ENCODE measurements around the gene STX12. TPM values are rescaled to one million over a fixed set of nuclear protein-coding genes. Genes with fewer than 3 reads are reported as not detected.

The STX12 gene
- total RNA-seq, 2 experiments from 2014 or later = 19.4 to 22.1 TPM

- Mint-ChIP-seq H3K4me3 (no peak overlapping the region), H3K36me3 (ENCODE audit: low read depth) (peaks cover 6% of the 10 kb centered on the region), H3K27me3 (no peaks in the 10 kb centered on the region), H3K9me3 (no peaks in the 10 kb centered on the region), H3K27ac (no peak overlapping the region), H3K4me1 (ENCODE audit: low read depth) (no peaks in the 10 kb centered on the region)
- POLR2A ChIA-PET = no interaction called here
- TF ChIP-seq, protein P1, sequence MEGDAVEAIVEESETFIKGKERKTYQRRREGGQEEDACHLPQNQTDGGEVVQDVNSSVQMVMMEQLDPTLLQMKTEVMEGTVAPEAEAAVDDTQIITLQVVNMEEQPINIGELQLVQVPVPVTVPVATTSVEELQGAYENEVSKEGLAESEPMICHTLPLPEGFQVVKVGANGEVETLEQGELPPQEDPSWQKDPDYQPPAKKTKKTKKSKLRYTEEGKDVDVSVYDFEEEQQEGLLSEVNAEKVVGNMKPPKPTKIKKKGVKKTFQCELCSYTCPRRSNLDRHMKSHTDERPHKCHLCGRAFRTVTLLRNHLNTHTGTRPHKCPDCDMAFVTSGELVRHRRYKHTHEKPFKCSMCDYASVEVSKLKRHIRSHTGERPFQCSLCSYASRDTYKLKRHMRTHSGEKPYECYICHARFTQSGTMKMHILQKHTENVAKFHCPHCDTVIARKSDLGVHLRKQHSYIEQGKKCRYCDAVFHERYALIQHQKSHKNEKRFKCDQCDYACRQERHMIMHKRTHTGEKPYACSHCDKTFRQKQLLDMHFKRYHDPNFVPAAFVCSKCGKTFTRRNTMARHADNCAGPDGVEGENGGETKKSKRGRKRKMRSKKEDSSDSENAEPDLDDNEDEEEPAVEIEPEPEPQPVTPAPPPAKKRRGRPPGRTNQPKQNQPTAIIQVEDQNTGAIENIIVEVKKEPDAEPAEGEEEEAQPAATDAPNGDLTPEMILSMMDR (IDR thresholded peaks at IDR 0.05) = no peak
- ATAC-seq (no peak), DNase-seq (no peak)
- intact Hi-C loops (cut with micrococcal nuclease) = no loop called here
- CTCF ChIA-PET = interaction anchor here (0.7 kb wide), 1 partner anchor 14 kb away, joined by 3 read pairs; no protein-coding TSS in a partner anchor
These were observed 20.7 kb upstream of the STX12 start for GRCh38 chr1:27752360-27752759.

GRCh38 chr1:27755286-27755685 is 17.7 kb upstream of the STX12 start:
- intact Hi-C loops (cut with micrococcal nuclease) = no loop called here
- no peak overlapping the region for H3K4me3 Mint-ChIP-seq
- no peaks in the 10 kb centered on the region for H3K9me3 Mint-ChIP-seq
- ATAC-seq = no peak
- no peaks in the 10 kb centered on the region for H3K4me1 Mint-ChIP-seq (ENCODE audit: low read depth)
- POLR2A ChIA-PET = interaction anchor here (1.1 kb wide), 2 partner anchors 18 to 86 kb away, joined by 3 read pairs; partner anchors contain the start of gene STX12
- H3K36me3 Mint-ChIP-seq (ENCODE audit: low read depth) = peaks cover 3% of the 10 kb centered on the region
- CTCF ChIA-PET = no interaction called here
- TF ChIP-seq, protein P1 (IDR thresholded peaks at IDR 0.05) = no peak
- H3K27ac Mint-ChIP-seq = no peak overlapping the region
- no peak for DNase-seq
- no peaks in the 10 kb centered on the region for H3K27me3 Mint-ChIP-seq

DNA sequence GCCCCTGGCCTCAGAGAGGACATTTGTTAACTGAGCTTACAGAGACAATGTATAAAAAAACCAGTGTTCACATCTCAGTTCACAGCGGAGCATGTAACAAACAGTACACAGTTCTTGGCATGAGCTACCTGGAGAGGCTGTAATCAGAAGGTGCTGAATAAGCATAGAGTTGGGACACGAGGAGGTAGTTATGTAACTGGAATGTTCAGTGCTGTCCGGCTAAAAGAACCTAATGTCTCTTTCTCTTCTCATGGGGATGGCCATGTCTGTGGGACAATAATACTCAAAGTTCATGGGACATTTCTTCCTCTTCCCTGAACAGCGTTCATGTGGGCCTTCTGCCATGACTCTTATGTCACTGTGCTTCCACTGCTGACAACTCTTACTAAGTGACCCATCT is 17.2 kb upstream of the STX12 start:
- ChIA-PET CTCF (no interaction called here), POLR2A (interaction anchor here (1.1 kb wide), 1 partner anchor 17 kb away, joined by 3 read pairs; the partner anchor contains the start of gene STX12)
- ATAC-seq = no peak
- TF ChIP-seq, protein P1 (IDR thresholded peaks at IDR 0.05) = no peak
- Mint-ChIP-seq H3K27me3 (no peaks in the 10 kb centered on the region), H3K4me3 (no peak overlapping the region), H3K27ac (no peak overlapping the region), H3K4me1 (ENCODE audit: low read depth) (no peaks in the 10 kb centered on the region), H3K36me3 (ENCODE audit: low read depth) (peaks cover 3% of the 10 kb centered on the region), H3K9me3 (no peaks in the 10 kb centered on the region)
- intact Hi-C loops (cut with micrococcal nuclease) = no loop called here
- DNase-seq = no peak

DNA sequence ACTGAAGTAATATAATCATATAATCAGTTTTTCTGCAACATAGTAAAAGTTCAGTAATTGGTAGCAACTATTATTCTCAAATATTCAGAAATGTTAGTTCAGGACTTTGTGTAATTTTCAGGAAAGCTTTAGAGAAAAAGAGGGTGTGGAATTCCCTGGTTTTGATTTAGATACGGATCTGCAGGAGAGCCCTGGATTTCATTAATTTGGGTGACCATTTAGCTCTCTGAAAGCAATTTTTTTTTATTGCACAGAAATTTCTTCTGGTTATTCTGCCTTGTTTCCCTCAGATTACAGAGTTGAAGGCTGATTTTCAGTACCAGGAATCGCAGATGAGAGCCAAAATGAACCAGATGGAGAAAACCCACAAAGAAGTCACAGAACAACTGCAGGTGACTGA is 13.8 kb upstream of the STX12 start:
- ATAC-seq = no peak
- H3K4me3 Mint-ChIP-seq = no peak overlapping the region
- intact Hi-C loops (cut with micrococcal nuclease) = no loop called here
- H3K4me1 Mint-ChIP-seq (ENCODE audit: low read depth) = no peaks in the 10 kb centered on the region
- no peak for DNase-seq
- no peaks in the 10 kb centered on the region for H3K27me3 Mint-ChIP-seq
- no peak overlapping the region for H3K27ac Mint-ChIP-seq
- ChIA-PET POLR2A (interaction anchor here (0.6 kb wide), 1 partner anchor 267 kb away, joined by 3 read pairs; no protein-coding TSS in a partner anchor), CTCF (interaction anchor here (1.2 kb wide), 1 partner anchor 14 kb away, joined by 3 read pairs; no protein-coding TSS in a partner anchor)
- TF ChIP-seq, protein P1 (IDR thresholded peaks at IDR 0.05) = no peak
- peaks cover 3% of the 10 kb centered on the region for H3K36me3 Mint-ChIP-seq (ENCODE audit: low read depth)
- no peaks in the 10 kb centered on the region for H3K9me3 Mint-ChIP-seq

DNA sequence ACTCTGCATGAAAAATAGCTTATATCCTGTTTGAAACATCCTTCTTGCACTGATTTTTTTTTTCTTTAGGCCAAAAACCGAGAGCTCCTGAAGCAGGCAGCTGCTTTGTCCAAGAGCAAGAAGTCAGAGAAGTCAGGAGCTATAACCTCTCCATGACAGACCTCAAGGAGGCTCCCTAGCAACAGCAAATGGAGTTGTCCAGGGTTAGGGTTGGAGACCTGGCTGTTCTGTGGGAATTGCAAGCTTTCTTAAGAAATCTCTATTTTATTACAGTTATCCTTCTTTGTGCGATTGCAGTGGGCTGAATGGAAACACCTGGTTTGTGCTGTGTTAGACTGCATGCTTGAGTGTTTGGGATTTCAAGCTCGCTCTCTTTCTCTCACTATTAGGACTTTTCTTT is 12.6 kb upstream of the STX12 start:
- TF ChIP-seq, protein P1 (IDR thresholded peaks at IDR 0.05) = no peak
- H3K4me1 Mint-ChIP-seq (ENCODE audit: low read depth) = no peaks in the 10 kb centered on the region
- H3K36me3 Mint-ChIP-seq (ENCODE audit: low read depth) = peaks cover 3% of the 10 kb centered on the region
- H3K27ac Mint-ChIP-seq = no peak overlapping the region
- ChIA-PET POLR2A (no interaction called here), CTCF (interaction anchor here (0.6 to 1.2 kb wide), 4 partner anchors 10 to 91 kb away, joined by 3 read pairs; no protein-coding TSS in a partner anchor)
- H3K27me3 Mint-ChIP-seq = no peaks in the 10 kb centered on the region
- DNase-seq (no peak), ATAC-seq (no peak)
- H3K9me3 Mint-ChIP-seq = no peaks in the 10 kb centered on the region
- intact Hi-C loops (cut with micrococcal nuclease) = no loop called here
- no peak overlapping the region for H3K4me3 Mint-ChIP-seq
